ENCODE results near the gene MAP3K4.

DNA sequence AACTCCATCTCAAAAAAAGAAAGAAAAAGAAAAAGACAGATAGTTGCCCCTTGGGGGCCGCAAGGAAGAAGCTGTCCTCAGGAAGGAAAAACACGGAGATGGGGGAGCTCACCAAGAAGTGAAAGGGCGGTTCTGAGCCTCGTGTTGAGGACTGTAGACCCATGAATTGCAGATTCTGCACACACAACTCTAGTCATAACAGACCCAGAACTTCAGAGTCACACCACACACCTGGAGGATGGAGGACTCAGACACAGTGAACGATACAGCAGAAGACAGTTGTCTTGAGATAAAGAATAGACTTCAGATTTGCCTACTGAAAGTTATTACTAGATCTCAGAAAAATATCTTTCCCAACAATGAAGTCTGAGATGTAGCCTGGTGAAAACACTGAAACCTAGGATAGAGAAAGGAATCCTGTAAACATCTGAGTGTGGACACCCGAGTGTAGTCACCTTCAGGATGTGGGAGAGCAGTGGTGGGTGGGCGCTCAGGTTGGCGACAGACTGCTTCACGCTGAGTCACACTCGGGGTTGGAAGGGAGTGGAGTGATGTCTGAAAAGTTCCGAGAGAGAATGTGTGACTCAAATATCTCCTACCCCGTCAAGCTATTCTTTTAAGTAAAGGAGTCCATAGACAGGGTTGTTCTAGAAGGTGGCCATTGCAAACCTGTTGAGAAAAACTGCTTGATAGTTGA lies 88.1 kb downstream of the MAP3K4 start:
- TF ChIP-seq, protein P1, sequence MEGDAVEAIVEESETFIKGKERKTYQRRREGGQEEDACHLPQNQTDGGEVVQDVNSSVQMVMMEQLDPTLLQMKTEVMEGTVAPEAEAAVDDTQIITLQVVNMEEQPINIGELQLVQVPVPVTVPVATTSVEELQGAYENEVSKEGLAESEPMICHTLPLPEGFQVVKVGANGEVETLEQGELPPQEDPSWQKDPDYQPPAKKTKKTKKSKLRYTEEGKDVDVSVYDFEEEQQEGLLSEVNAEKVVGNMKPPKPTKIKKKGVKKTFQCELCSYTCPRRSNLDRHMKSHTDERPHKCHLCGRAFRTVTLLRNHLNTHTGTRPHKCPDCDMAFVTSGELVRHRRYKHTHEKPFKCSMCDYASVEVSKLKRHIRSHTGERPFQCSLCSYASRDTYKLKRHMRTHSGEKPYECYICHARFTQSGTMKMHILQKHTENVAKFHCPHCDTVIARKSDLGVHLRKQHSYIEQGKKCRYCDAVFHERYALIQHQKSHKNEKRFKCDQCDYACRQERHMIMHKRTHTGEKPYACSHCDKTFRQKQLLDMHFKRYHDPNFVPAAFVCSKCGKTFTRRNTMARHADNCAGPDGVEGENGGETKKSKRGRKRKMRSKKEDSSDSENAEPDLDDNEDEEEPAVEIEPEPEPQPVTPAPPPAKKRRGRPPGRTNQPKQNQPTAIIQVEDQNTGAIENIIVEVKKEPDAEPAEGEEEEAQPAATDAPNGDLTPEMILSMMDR (conservative IDR thresholded peaks at IDR 0.05; ENCODE audit: low read depth, low read length) = no peak
- no peak for TF ChIP-seq EZH2phosphoT487 (IDR thresholded peaks at IDR 0.05; ENCODE audit: borderline replicate concordance, low read length)
- no peak for TF ChIP-seq EZH2 (IDR thresholded peaks at IDR 0.05; ENCODE audit: low read length, unreplicated experiment)
